ENCODE data around the gene EPAS1. TPM values are rescaled to one million over a fixed set of nuclear protein-coding genes. Genes with fewer than 3 reads are reported as not detected.

The EPAS1 gene
- total RNA-seq, 1 experiment from 2014 or later = 8.5 TPM

DNA sequence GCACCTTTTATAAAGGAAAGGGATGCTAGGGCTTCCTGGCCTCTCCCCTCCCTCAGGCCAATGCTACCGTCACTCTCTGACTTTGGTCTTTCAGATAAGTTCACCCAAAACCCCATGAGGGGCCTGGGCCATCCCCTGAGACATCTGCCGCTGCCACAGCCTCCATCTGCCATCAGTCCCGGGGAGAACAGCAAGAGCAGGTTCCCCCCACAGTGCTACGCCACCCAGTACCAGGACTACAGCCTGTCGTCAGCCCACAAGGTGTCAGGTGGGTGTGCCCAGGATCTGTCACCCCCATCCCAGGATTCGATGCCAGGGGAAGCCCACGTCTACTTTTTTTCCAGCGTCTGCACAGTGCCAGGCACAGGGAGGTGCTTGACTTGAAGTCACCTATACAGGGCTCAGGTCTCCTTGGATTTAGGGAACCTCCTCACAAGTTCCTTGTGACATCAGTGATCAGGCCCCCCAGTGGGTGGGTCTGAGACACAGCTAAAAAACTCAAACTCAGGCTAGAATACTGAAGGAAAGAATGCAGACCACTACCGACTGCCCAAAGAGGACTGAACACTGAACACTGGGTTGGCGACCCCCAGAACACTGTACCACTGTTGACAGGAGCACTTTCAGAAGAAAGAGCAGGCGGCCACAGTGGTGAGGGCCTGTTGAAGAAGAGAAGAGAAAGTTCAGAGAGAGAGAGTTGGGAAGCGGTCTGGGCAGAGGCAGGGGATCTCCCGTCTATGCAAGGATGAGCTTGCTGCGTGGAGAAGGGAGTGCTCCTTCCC, 85.3 kb downstream of the EPAS1 start:
- DNase-seq (ENCODE audit: low spot score) (no peak), ATAC-seq (no peak)
- H3K9me3 Mint-ChIP-seq = no peaks in the 10 kb centered on the region
- no peaks in the 10 kb centered on the region for H3K27me3 Mint-ChIP-seq (ENCODE audit: low read depth)
- no peaks in the 10 kb centered on the region for H3K4me1 Mint-ChIP-seq
- TF ChIP-seq, protein P1, sequence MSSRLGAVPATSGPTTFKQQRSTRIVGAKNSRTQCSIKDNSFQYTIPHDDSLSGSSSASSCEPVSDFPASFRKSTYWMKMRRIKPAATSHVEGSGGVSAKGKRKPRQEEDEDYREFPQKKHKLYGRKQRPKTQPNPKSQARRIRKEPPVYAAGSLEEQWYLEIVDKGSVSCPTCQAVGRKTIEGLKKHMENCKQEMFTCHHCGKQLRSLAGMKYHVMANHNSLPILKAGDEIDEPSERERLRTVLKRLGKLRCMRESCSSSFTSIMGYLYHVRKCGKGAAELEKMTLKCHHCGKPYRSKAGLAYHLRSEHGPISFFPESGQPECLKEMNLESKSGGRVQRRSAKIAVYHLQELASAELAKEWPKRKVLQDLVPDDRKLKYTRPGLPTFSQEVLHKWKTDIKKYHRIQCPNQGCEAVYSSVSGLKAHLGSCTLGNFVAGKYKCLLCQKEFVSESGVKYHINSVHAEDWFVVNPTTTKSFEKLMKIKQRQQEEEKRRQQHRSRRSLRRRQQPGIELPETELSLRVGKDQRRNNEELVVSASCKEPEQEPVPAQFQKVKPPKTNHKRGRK (CRISPR knock-in tag; IDR thresholded peaks at IDR 0.05; ENCODE audit: borderline replicate concordance) = no peak
- no peak for TF ChIP-seq ZNF396 (CRISPR knock-in tag; IDR thresholded peaks at IDR 0.05; ENCODE audit: borderline replicate concordance)
- TF ChIP-seq, protein P2, sequence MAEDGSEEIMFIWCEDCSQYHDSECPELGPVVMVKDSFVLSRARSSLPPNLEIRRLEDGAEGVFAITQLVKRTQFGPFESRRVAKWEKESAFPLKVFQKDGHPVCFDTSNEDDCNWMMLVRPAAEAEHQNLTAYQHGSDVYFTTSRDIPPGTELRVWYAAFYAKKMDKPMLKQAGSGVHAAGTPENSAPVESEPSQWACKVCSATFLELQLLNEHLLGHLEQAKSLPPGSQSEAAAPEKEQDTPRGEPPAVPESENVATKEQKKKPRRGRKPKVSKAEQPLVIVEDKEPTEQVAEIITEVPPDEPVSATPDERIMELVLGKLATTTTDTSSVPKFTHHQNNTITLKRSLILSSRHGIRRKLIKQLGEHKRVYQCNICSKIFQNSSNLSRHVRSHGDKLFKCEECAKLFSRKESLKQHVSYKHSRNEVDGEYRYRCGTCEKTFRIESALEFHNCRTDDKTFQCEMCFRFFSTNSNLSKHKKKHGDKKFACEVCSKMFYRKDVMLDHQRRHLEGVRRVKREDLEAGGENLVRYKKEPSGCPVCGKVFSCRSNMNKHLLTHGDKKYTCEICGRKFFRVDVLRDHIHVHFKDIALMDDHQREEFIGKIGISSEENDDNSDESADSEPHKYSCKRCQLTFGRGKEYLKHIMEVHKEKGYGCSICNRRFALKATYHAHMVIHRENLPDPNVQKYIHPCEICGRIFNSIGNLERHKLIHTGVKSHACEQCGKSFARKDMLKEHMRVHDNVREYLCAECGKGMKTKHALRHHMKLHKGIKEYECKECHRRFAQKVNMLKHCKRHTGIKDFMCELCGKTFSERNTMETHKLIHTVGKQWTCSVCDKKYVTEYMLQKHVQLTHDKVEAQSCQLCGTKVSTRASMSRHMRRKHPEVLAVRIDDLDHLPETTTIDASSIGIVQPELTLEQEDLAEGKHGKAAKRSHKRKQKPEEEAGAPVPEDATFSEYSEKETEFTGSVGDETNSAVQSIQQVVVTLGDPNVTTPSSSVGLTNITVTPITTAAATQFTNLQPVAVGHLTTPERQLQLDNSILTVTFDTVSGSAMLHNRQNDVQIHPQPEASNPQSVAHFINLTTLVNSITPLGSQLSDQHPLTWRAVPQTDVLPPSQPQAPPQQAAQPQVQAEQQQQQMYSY (CRISPR knock-in tag; IDR thresholded peaks at IDR 0.05) = no peak
- no peak for TF ChIP-seq FOXJ3 (CRISPR knock-in tag; IDR thresholded peaks at IDR 0.05; ENCODE audit: borderline replicate concordance)
- no peak for TF ChIP-seq OVOL2 (CRISPR knock-in tag; IDR thresholded peaks at IDR 0.05; ENCODE audit: borderline replicate concordance)
- no peak for TF ChIP-seq FOXK1 (CRISPR knock-in tag; IDR thresholded peaks at IDR 0.05)
- no peak for TF ChIP-seq KAT7 (CRISPR knock-in tag; IDR thresholded peaks at IDR 0.05; ENCODE audit: borderline replicate concordance)
- TF ChIP-seq ZNF263 (CRISPR knock-in tag; IDR thresholded peaks at IDR 0.05; ENCODE audit: low read depth) = no peak
- TF ChIP-seq TEAD1 (CRISPR knock-in tag; IDR thresholded peaks at IDR 0.05) = no peak
- TF ChIP-seq NFATC4 (CRISPR knock-in tag; IDR thresholded peaks at IDR 0.05) = no peak
- TF ChIP-seq, protein P3, sequence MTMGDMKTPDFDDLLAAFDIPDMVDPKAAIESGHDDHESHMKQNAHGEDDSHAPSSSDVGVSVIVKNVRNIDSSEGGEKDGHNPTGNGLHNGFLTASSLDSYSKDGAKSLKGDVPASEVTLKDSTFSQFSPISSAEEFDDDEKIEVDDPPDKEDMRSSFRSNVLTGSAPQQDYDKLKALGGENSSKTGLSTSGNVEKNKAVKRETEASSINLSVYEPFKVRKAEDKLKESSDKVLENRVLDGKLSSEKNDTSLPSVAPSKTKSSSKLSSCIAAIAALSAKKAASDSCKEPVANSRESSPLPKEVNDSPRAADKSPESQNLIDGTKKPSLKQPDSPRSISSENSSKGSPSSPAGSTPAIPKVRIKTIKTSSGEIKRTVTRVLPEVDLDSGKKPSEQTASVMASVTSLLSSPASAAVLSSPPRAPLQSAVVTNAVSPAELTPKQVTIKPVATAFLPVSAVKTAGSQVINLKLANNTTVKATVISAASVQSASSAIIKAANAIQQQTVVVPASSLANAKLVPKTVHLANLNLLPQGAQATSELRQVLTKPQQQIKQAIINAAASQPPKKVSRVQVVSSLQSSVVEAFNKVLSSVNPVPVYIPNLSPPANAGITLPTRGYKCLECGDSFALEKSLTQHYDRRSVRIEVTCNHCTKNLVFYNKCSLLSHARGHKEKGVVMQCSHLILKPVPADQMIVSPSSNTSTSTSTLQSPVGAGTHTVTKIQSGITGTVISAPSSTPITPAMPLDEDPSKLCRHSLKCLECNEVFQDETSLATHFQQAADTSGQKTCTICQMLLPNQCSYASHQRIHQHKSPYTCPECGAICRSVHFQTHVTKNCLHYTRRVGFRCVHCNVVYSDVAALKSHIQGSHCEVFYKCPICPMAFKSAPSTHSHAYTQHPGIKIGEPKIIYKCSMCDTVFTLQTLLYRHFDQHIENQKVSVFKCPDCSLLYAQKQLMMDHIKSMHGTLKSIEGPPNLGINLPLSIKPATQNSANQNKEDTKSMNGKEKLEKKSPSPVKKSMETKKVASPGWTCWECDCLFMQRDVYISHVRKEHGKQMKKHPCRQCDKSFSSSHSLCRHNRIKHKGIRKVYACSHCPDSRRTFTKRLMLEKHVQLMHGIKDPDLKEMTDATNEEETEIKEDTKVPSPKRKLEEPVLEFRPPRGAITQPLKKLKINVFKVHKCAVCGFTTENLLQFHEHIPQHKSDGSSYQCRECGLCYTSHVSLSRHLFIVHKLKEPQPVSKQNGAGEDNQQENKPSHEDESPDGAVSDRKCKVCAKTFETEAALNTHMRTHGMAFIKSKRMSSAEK (CRISPR knock-in tag; IDR thresholded peaks at IDR 0.05; ENCODE audit: borderline replicate concordance) = no peak
- no peak for TF ChIP-seq ZNF423 (CRISPR knock-in tag; IDR thresholded peaks at IDR 0.05)
- no peak for TF ChIP-seq SMAD4 (CRISPR knock-in tag; IDR thresholded peaks at IDR 0.05)
- no peak for TF ChIP-seq JUN (CRISPR knock-in tag; IDR thresholded peaks at IDR 0.05)
- TF ChIP-seq, protein P4, sequence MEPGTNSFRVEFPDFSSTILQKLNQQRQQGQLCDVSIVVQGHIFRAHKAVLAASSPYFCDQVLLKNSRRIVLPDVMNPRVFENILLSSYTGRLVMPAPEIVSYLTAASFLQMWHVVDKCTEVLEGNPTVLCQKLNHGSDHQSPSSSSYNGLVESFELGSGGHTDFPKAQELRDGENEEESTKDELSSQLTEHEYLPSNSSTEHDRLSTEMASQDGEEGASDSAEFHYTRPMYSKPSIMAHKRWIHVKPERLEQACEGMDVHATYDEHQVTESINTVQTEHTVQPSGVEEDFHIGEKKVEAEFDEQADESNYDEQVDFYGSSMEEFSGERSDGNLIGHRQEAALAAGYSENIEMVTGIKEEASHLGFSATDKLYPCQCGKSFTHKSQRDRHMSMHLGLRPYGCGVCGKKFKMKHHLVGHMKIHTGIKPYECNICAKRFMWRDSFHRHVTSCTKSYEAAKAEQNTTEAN (CRISPR knock-in tag; IDR thresholded peaks at IDR 0.05) = no peak
- TF ChIP-seq SOX15 (CRISPR knock-in tag; IDR thresholded peaks at IDR 0.05) = no peak
- TF ChIP-seq, protein P5, sequence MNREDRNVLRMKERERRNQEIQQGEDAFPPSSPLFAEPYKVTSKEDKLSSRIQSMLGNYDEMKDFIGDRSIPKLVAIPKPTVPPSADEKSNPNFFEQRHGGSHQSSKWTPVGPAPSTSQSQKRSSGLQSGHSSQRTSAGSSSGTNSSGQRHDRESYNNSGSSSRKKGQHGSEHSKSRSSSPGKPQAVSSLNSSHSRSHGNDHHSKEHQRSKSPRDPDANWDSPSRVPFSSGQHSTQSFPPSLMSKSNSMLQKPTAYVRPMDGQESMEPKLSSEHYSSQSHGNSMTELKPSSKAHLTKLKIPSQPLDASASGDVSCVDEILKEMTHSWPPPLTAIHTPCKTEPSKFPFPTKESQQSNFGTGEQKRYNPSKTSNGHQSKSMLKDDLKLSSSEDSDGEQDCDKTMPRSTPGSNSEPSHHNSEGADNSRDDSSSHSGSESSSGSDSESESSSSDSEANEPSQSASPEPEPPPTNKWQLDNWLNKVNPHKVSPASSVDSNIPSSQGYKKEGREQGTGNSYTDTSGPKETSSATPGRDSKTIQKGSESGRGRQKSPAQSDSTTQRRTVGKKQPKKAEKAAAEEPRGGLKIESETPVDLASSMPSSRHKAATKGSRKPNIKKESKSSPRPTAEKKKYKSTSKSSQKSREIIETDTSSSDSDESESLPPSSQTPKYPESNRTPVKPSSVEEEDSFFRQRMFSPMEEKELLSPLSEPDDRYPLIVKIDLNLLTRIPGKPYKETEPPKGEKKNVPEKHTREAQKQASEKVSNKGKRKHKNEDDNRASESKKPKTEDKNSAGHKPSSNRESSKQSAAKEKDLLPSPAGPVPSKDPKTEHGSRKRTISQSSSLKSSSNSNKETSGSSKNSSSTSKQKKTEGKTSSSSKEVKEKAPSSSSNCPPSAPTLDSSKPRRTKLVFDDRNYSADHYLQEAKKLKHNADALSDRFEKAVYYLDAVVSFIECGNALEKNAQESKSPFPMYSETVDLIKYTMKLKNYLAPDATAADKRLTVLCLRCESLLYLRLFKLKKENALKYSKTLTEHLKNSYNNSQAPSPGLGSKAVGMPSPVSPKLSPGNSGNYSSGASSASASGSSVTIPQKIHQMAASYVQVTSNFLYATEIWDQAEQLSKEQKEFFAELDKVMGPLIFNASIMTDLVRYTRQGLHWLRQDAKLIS (CRISPR knock-in tag; IDR thresholded peaks at IDR 0.05; ENCODE audit: borderline replicate concordance) = no peak
- TF ChIP-seq, protein P6, sequence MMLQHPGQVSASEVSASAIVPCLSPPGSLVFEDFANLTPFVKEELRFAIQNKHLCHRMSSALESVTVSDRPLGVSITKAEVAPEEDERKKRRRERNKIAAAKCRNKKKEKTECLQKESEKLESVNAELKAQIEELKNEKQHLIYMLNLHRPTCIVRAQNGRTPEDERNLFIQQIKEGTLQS (CRISPR knock-in tag; conservative IDR thresholded peaks at IDR 0.05) = no peak
- TF ChIP-seq CREM (CRISPR knock-in tag; IDR thresholded peaks at IDR 0.05) = no peak
- no peak overlapping the region for H3K27ac Mint-ChIP-seq
- ChIA-PET POLR2A (no interaction called here), CTCF (interaction anchor here (1.4 kb wide), 1 partner anchor 389 kb away, joined by 3 read pairs; no protein-coding TSS in a partner anchor)
- no peak overlapping the region for H3K4me3 Mint-ChIP-seq
- no peaks in the 10 kb centered on the region for H3K36me3 Mint-ChIP-seq

Data from WTC11 (cell line).